HepG2 (cell line): ENCODE data around the gene TBC1D14. TPM values are rescaled to one million over a fixed set of nuclear protein-coding genes. Genes with fewer than 3 reads are reported as not detected.
A peak's percentile ranks its signal among the peaks of the same experiment; 100 is the strongest.

Experiments used
- AHR ChIP-seq: IDR thresholded peaks from 2 replicates; pipeline ENCODE4 v1.6.1; 2018; ENCODE audit warnings: missing genetic modification reagents, missing compliant biosample characterization
- ARNT2 ChIP-seq: sonication (generic); formaldehyde crosslinking; IDR thresholded peaks from 2 replicates; pipeline ENCODE4 v1.8.0; 2022; ENCODE audit warnings: mild to moderate bottlenecking, low read depth, missing genetic modification reagents, moderate library complexity
- ATF7 ChIP-seq, 2 experiments: fragments of 450-650 bp in 1 of 2; sonication (generic) in 1 of 2; formaldehyde crosslinking in 1 of 2; IDR thresholded peaks; 2 replicates each; pipeline versions ENCODE4 v1.4.0 to v1.6.1; 2016 to 2020; ENCODE audit warnings: antibody characterized with exemption in 1 of 2, mild to moderate bottlenecking in 1 of 2, missing genetic modification reagents in 1 of 2
- BRD4 ChIP-seq: sonication (generic); formaldehyde crosslinking; IDR thresholded peaks from 2 replicates; pipeline ENCODE4 v1.4.0; 2020; ENCODE audit warnings: missing genetic modification reagents
- FOXA3 ChIP-seq: IDR thresholded peaks from 2 replicates; pipeline ENCODE4 v1.6.1; 2016; ENCODE audit warnings: missing genetic modification reagents, missing compliant biosample characterization
- HIVEP1 ChIP-seq: sonication (generic); formaldehyde crosslinking; IDR thresholded peaks from 2 replicates; pipeline ENCODE4 v1.4.0; 2020; ENCODE audit warnings: mild to moderate bottlenecking, missing genetic modification reagents
- KLF13 ChIP-seq: sonication (generic); formaldehyde crosslinking; IDR thresholded peaks from 2 replicates; pipeline ENCODE4 v1.4.0; 2020; ENCODE audit warnings: mild to moderate bottlenecking, missing genetic modification reagents
- MBD4 ChIP-seq: IDR thresholded peaks from 2 replicates; pipeline ENCODE4 v1.6.1; 2012; ENCODE audit warnings: low read length, inconsistent platforms, borderline replicate concordance
- MYC ChIP-seq: sonication (generic); formaldehyde crosslinking; IDR thresholded peaks from 2 replicates; pipeline ENCODE4 v1.9.0; 2021; ENCODE audit warnings: missing genetic modification reagents, borderline replicate concordance
- NR1H2 ChIP-seq: sonication (generic); formaldehyde crosslinking; IDR thresholded peaks from 2 replicates; pipeline ENCODE4 v1.8.1; 2022; ENCODE audit warnings: low read depth, missing genetic modification reagents, borderline replicate concordance
- PHF20 ChIP-seq: sonication (generic); formaldehyde crosslinking; IDR thresholded peaks from 2 replicates; pipeline ENCODE4 v1.5.0; 2020; ENCODE audit warnings: mild to moderate bottlenecking, missing genetic modification reagents
- SAP130 ChIP-seq: IDR thresholded peaks from 2 replicates; pipeline ENCODE4 v1.6.1; 2016; ENCODE audit warnings: low read depth
- SMARCE1 ChIP-seq: fragments of 450-650 bp; IDR thresholded peaks from 2 replicates; pipeline ENCODE4 v1.6.1; 2017; ENCODE audit warnings: borderline replicate concordance
- SP5 ChIP-seq: IDR thresholded peaks from 2 replicates; pipeline ENCODE4 v1.6.1; 2016; ENCODE audit warnings: low read depth, borderline replicate concordance
- YEATS4 ChIP-seq: sonication (generic); formaldehyde crosslinking; IDR thresholded peaks from 2 replicates; pipeline ENCODE4 v1.4.0; 2020; ENCODE audit warnings: missing genetic modification reagents, borderline replicate concordance
- ZNF20 ChIP-seq: sonication (generic); formaldehyde crosslinking; IDR thresholded peaks from 2 replicates; pipeline ENCODE4 v1.4.0; 2020; ENCODE audit warnings: mild to moderate bottlenecking, moderate library complexity, missing genetic modification reagents
- ZNF232 ChIP-seq: sonication (generic); formaldehyde crosslinking; IDR thresholded peaks from 2 replicates; pipeline ENCODE4 v1.4.0; 2020; ENCODE audit warnings: missing genetic modification reagents, borderline replicate concordance
- ZNF235 ChIP-seq: sonication (generic); formaldehyde crosslinking; IDR thresholded peaks from 2 replicates; pipeline ENCODE4 v1.8.1; 2023; ENCODE audit warnings: mild to moderate bottlenecking, missing genetic modification reagents, borderline replicate concordance
- ZNF331 ChIP-seq: sonication (generic); formaldehyde crosslinking; IDR thresholded peaks from 2 replicates; pipeline ENCODE4 v1.4.0; 2020; ENCODE audit warnings: missing genetic modification reagents
- ZNF337 ChIP-seq: sonication (generic); formaldehyde crosslinking; IDR thresholded peaks from 2 replicates; pipeline ENCODE4 v1.5.1; 2020; ENCODE audit warnings: missing genetic modification reagents, low read depth, mild to moderate bottlenecking, borderline replicate concordance
- ZNF367 ChIP-seq: sonication (generic); formaldehyde crosslinking; IDR thresholded peaks from 2 replicates; pipeline ENCODE4 v1.4.0; 2020; ENCODE audit warnings: missing genetic modification reagents, borderline replicate concordance
- ZNF552 ChIP-seq: sonication (generic); formaldehyde crosslinking; IDR thresholded peaks from 2 replicates; pipeline ENCODE4 v1.9.0; 2022; ENCODE audit warnings: missing genetic modification reagents, mild to moderate bottlenecking, borderline replicate concordance
- ZNF589 ChIP-seq: sonication (generic); formaldehyde crosslinking; conservative IDR thresholded peaks from 2 replicates; pipeline ENCODE4 v1.8.0; 2022; ENCODE audit warnings: mild to moderate bottlenecking, moderate library complexity, missing genetic modification reagents
- polyA plus RNA-seq, 8 experiments: library from polyadenylated mRNA; depleted of rRNA in 3 of 8; stranded (reverse) in 7 of 8; unstranded in 1 of 8; fragments of >200 nt; fragmentation: Illumina TruSeq in 4 of 8; extraction: Trizol in 4 of 8; gene quantifications; 2 replicates each; pipeline versions ENCODE4 v1.2.1 to v1.2.3, GENCODE V29; 2011 to 2016; ENCODE audit warnings: low read depth in 4 of 8, missing spikeins in 1 of 8, mixed read lengths in 1 of 8; ENCODE audit not compliant: insufficient read depth in 1 of 8
- total RNA-seq, 5 experiments: library from RNA; depleted of rRNA; stranded (reverse); fragments of >200 nt; fragmentation: Illumina TruSeq; extraction: Trizol; gene quantifications; 2 replicates each; pipeline ENCODE4 v1.2.3, GENCODE V29; 2016; ENCODE audit warnings: low read depth in 1 of 5
- TF ChIP-seq, protein P1 (sequence below): sonication (generic); formaldehyde crosslinking; IDR thresholded peaks from 2 replicates; pipeline ENCODE4 v1.4.0; 2020; ENCODE audit warnings: low read depth, mild to moderate bottlenecking, missing genetic modification reagents
- TF ChIP-seq, protein P2 (sequence below): sonication (generic); formaldehyde crosslinking; conservative IDR thresholded peaks from 2 replicates; pipeline ENCODE4 v1.4.0; 2020; ENCODE audit warnings: missing genetic modification reagents
- TF ChIP-seq, protein P3 (sequence below): sonication (generic); formaldehyde crosslinking; IDR thresholded peaks from 2 replicates; pipeline ENCODE4 v1.5.0; 2020; ENCODE audit warnings: mild to moderate bottlenecking, missing genetic modification reagents, moderate library complexity

TBC1D14 gene
- total and polyA plus RNA-seq, 2 of the 13 experiments (the other 11 are each of a cell fraction or from before 2014, with no cell fraction given), result 29.5 to 46.5 TPM

DNA sequence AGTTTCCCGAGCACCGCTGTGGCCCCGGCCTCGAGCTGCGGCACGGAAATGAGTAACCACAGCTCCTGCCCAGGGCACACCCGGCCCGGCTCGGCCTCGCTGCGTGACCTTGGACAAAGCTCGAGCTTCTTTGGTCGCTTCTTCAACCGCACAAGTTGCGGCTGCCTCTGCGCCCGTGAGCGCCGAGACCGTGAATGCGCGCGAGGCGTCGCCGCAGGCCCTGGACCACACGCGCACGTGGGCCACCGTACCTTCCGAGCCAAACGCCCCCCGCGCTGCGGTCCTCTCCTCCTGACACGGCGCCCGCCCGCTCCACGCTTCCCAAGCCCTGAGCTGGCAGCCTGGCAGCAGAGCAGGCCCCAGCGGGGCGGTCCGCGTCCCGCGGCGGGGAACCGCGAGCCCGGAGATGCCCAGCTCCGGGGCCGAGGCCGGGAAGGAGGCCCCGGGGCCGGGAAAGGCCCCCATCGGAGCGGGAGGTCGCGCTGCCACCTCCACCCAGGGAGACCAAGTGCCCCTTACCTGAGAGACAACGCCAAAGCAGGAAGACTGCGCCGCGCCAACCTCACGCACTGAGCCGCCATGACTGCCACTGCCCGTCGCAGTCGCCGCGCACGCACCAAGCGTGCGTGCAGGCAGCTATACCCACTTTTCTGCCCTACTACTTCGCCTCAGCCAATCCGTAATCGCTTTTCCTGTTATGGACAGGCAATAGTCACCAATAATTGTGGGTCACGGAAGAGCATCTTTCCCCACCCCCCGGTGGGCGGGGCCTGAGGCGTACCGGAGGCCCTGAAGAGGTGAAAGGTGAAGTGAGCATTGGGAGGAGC, 158.0 kb downstream of the TBC1D14 start, which contains the start of gene GRPEL1 (continued):
- TF ChIP-seq SAP130 (CRISPR knock-in tag) (peak; percentile 83), ZNF337 (0 out of 2 replicates have a peak, but pooled peaks have one; percentile 37), FOXA3 (CRISPR knock-in tag) (no peak), HIVEP1 (CRISPR knock-in tag) (no peak), AHR (no peak), ZNF235 (peak; percentile 54; the same call in 1 of the 2 replicates), ZNF552 (CRISPR knock-in tag) (no peak), ARNT2 (CRISPR knock-in tag) (peak; percentile 27; the same call in 1 of the 2 replicates), NR1H2 (CRISPR knock-in tag) (0 out of 2 replicates have a peak, but pooled peaks have one; percentile 71), YEATS4 (CRISPR knock-in tag) (peak; percentile 47), PHF20 (CRISPR knock-in tag) (peak; percentile 33), SMARCE1 (no peak), ZNF331 (CRISPR knock-in tag) (no peak), SP5 (peak; percentile 44; the same call in 1 of the 2 replicates), ZNF367 (CRISPR knock-in tag) (no peak), ZNF232 (CRISPR knock-in tag) (no peak), KLF13 (CRISPR knock-in tag) (no peak), MYC (peak; percentile 78), ATF7 (IDR thresholded peaks at IDR 0.05) (no peak), ATF7 (CRISPR knock-in tag; IDR thresholded peaks at IDR 0.05) (peak; percentile 72; the same call in 1 of the 2 replicates), MBD4 (no peak), ZNF589 (peak; percentile 23; the same call in 1 of the 2 replicates), BRD4 (CRISPR knock-in tag) (peak; percentile 11; the same call in 1 of the 2 replicates), ZNF20 (CRISPR knock-in tag) (no peak; the same call in 1 of the 2 replicates)
- TF ChIP-seq, protein P1, sequence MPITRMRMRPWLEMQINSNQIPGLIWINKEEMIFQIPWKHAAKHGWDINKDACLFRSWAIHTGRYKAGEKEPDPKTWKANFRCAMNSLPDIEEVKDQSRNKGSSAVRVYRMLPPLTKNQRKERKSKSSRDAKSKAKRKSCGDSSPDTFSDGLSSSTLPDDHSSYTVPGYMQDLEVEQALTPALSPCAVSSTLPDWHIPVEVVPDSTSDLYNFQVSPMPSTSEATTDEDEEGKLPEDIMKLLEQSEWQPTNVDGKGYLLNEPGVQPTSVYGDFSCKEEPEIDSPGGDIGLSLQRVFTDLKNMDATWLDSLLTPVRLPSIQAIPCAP (CRISPR knock-in tag), result 0 out of 2 replicates have a peak, but pooled peaks have one; percentile 65
- TF ChIP-seq, protein P2, sequence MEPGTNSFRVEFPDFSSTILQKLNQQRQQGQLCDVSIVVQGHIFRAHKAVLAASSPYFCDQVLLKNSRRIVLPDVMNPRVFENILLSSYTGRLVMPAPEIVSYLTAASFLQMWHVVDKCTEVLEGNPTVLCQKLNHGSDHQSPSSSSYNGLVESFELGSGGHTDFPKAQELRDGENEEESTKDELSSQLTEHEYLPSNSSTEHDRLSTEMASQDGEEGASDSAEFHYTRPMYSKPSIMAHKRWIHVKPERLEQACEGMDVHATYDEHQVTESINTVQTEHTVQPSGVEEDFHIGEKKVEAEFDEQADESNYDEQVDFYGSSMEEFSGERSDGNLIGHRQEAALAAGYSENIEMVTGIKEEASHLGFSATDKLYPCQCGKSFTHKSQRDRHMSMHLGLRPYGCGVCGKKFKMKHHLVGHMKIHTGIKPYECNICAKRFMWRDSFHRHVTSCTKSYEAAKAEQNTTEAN (CRISPR knock-in tag), result peak; percentile 28; the same call in 1 of the 2 replicates
- TF ChIP-seq, protein P3, sequence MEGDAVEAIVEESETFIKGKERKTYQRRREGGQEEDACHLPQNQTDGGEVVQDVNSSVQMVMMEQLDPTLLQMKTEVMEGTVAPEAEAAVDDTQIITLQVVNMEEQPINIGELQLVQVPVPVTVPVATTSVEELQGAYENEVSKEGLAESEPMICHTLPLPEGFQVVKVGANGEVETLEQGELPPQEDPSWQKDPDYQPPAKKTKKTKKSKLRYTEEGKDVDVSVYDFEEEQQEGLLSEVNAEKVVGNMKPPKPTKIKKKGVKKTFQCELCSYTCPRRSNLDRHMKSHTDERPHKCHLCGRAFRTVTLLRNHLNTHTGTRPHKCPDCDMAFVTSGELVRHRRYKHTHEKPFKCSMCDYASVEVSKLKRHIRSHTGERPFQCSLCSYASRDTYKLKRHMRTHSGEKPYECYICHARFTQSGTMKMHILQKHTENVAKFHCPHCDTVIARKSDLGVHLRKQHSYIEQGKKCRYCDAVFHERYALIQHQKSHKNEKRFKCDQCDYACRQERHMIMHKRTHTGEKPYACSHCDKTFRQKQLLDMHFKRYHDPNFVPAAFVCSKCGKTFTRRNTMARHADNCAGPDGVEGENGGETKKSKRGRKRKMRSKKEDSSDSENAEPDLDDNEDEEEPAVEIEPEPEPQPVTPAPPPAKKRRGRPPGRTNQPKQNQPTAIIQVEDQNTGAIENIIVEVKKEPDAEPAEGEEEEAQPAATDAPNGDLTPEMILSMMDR (CRISPR knock-in tag), result no peak
